Skeletal muscle cell (primary cell): ENCODE measurements around the gene B3GNT5.

Experiments used
- DNase-seq: peaks from one replicate; pipeline ENCODE4 v3.0.0-alpha.2; 2010; ENCODE audit warnings: low read depth
- H3K4me3 ChIP-seq: 2 replicates; pipeline ENCODE4 v1.5.1; 2011; ENCODE audit warnings: low read depth, mild to moderate bottlenecking, control low read depth, low read length, moderate library complexity

B3GNT5 gene

GRCh38 chr3:183310936-183311335 is 57.9 kb downstream of the B3GNT5 start:
- no peak for DNase-seq
- H3K4me3 ChIP-seq: no peak overlapping the region

DNA sequence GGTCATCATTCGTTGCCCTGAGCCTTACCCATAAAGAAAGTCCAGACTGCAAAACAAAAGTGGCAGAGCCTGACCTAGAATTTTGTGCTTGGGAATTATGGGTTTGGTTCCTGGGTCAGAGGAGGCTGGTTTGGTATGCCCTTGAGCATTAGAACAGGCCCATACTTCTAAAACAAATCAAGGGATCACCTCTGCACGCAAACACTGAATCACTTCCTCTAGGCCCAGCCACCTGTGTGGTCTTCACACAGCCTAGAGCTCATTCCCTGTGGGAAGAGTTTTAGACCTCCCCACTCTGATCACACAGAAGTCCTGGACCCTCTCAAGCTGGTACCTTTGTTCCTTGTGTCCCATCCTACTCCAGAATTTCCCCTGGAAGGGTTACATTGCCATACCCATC is 59.4 kb downstream of the B3GNT5 start:
- DNase-seq: no peak

DNA sequence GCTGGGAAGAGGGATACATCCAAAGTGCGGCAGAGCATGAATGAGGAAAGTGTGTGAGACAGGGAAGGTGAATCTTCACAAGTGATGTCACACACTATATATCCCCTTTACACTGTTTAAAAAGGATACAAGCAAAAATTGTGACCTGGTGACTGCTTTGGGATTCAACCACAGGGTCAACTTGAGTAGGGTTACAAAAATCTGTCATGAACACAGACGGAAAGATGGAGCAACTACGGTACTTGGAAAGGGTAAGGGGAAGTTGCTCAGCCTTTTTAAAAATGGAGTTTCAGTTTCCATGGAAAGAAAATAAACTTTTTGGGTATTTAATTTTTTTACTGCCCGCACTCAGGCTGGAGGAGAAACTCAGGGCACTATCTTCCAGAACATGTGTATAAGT is 60.3 kb downstream of the B3GNT5 start:
- H3K4me3 ChIP-seq: no peak overlapping the region
- no peak for DNase-seq

More for the DNA sequence above, 59.4 kb downstream of the B3GNT5 start:
- H3K4me3 ChIP-seq: no peak overlapping the region

DNA sequence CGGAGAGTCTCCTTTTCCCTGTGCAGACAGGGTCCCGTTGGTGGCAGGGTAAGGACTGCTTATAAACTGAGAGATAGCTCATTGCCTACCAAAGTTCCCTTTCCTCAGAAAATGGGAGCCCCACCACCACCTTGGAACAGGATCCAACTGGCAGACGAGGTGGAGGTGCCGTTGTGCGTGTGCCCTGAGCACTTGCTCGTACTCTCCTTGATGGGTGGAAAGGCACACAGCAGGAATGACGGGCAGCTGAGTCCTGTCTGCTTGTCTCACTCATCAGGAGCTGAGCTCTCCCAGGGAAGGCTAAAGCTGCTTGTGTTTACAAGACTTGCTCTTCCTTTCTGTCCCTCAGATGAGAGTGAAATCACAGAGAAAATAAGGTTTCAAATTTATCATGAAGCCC is 60.7 kb downstream of the B3GNT5 start:
- H3K4me3 ChIP-seq: no peak overlapping the region
- no peak for DNase-seq

DNA sequence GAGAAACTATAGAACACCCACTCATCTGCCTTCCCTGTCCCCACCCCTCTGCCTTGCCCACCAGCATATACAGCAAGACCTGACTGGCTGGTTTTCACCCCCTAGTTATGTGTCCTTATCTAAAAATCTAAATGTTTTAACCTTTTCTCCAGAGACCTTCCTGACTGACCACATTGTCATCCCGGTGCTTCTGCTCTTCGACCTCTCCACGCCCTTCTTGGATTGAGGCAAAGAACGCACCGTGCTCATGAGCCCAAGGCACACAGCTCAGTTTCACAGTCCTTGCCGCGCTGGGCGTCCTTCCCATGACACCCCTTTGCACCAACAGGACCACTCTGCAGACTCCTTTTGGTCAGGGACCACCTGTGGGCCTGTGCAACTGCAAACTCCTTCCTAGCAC is 62.7 kb downstream of the B3GNT5 start:
- H3K4me3 ChIP-seq: no peak overlapping the region
- no peak for DNase-seq

- no peak for DNase-seq
- no peak overlapping the region for H3K4me3 ChIP-seq
Measured at GRCh38 chr3:183317271-183317670, 64.2 kb downstream of the B3GNT5 start.

DNA sequence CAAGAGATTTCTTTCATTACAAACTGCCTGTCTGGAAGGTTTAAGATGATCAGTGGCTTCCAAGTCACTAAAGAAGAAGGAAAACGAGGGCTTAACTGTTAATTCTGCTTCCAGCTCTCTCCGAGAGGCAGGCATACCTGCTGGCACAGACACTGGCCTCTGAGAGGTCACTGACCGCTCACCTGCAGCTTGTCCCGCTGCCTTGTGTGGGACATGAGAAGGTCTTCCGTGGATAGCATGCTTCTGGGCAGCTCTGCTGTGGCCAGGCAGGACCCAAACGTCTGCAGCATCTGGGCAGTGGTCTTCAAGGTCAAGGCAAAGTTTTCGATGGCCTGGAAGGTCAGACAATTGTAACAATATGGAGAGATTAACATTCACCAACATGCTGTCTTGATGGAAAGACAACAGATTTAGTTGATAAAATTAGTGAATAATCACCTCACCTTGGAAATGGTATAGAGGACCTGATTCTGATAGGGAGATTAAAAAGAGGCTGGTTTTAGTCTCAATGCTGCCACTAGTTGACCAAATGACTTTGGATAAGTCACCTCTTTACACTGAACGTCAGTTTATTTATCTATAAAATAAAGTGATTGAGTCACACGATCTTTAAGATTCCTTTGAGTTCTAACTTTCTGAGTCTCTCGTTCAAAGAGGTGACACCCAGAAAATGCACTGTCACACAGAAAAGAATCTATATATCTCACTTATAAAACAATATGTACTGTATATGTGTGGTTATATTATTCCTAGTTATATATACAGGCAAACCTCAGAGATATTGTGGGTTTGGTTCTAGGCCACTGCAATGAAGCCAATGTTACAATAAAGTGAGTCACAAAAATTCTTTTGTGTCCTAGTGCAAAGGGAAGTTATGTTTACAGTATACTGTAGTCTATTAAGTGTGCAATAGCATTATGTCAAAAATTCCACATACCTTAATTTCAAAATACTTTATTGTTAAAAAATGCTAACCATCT is 65.1 kb downstream of the B3GNT5 start:
- H3K4me3 ChIP-seq: no peak overlapping the region
- DNase-seq: no peak

DNA sequence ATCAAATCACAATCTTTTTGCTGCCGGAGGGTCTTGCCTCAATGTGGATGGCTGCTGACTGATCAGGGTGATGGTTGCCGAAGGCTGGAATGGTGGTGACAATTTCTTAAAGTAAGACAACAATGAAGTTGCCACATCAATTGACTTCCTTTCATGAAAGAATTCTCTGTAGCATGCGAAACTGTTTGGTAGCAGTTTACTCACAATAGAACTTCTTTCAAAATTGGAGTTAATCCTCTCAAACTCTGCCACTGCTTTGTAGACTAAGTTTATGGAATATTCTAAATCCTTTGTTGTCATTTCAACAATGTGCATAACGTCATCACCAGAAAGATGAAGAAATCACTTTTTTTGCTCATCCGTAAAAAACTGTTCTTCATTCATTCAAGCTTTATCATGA is 65.8 kb downstream of the B3GNT5 start:
- no peak overlapping the region for H3K4me3 ChIP-seq
- DNase-seq: no peak

DNA sequence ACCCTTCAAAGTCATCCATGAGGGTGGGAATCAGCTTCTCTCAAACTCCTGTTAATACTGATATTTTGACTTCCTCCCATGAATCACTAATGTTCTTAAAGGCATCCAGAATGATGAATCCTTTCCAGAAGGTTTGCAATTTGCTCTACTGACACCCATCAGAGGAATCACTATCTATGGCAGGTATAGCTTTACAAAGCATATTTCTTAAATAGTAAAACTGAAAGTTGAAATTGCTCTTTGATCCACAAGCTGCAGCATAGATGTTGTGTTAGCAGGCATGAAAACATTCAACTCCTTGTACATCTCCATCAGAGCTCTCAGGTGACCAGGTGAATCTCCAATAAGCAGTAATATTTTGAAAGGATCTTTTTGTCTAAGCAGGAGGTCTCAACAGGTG is 66.3 kb downstream of the B3GNT5 start:
- DNase-seq: no peak
- H3K4me3 ChIP-seq: no peak overlapping the region
